ENCODE measurements around the gene NLRC3.

DNA sequence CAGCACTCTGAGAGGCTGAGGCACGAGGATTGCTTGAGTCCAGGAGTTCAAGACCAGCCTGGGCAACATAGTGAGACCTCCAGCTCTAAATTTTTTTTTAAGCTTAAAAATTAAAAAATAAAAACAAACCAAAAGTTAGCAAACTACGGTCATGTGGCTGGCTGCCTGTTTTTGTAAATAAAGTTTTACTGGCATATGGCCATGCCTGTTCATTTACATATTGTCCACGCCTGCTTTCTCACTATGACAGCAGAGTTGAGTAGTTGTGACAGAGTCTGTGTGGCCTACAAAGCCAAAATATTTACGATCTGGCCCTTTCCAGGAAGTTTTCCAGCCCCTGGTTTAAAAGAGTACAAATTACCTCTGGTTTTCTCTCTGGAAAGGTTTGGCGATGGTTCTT lies 30.9 kb upstream of the NLRC3 start:
- TF ChIP-seq CTCF (IDR thresholded peaks at IDR 0.05) (no peak), POLR2A (IDR thresholded peaks at IDR 0.05) (no peak)

Data from esophagus squamous epithelium (tissue), 4 donors.